WERI-Rb-1 (cell line): Measurements from ENCODE around the gene HIP1R.
"Not testable (repeated sequence)": the region's sequence is repeated elsewhere in the genome, so short reads cannot be mapped to it uniquely, and the experiment has no call there.

Source experiments
- DNase-seq: peaks from one replicate; pipeline ENCODE4 v3.0.0-alpha.2; 2020
- H3K27ac ChIP-seq: fragments of 250-450 bp; sonication (Bioruptor Pico); 2 replicates; pipeline ENCODE4 v1.5.1; 2020; ENCODE audit warnings: mild to moderate bottlenecking, moderate library complexity
- H3K27me3 ChIP-seq: fragments of 250-450 bp; sonication (Bioruptor Pico); 2 replicates; pipeline ENCODE4 v1.5.1; 2021; ENCODE audit warnings: mild to moderate bottlenecking, low read depth, moderate library complexity; ENCODE audit not compliant: insufficient read depth, severe bottlenecking
- H3K36me3 ChIP-seq: fragments of 250-450 bp; sonication (Bioruptor Pico); 2 replicates; pipeline ENCODE4 v1.5.1; 2020; ENCODE audit warnings: mild to moderate bottlenecking, moderate library complexity
- H3K4me3 ChIP-seq: 2 replicates; pipeline ENCODE4 v1.5.1; 2011; ENCODE audit warnings: low read depth, mild to moderate bottlenecking, control low read depth, low read length
- H3K9me3 ChIP-seq: fragments of 250-450 bp; sonication (Bioruptor Pico); 2 replicates; pipeline ENCODE4 v1.5.1; 2021; ENCODE audit warnings: mild to moderate bottlenecking, moderate library complexity; ENCODE audit not compliant: severe bottlenecking
- TF ChIP-seq, protein P1 (sequence below): IDR thresholded peaks from 2 replicates; pipeline ENCODE4 v1.5.1; 2011; ENCODE audit warnings: low read depth, mild to moderate bottlenecking, control low read depth, inconsistent platforms, low read length

Gene HIP1R

GRCh38 chr12:122793685-122794106 is 41.6 kb upstream of the HIP1R start:
- Histone ChIP-seq H3K27ac (no peak overlapping the region), H3K36me3 (no peaks in the 10 kb centered on the region), H3K9me3 (no peaks in the 10 kb centered on the region), H3K4me3 (no peak overlapping the region), H3K27me3 (no peaks in the 10 kb centered on the region)
- TF ChIP-seq, protein P1, sequence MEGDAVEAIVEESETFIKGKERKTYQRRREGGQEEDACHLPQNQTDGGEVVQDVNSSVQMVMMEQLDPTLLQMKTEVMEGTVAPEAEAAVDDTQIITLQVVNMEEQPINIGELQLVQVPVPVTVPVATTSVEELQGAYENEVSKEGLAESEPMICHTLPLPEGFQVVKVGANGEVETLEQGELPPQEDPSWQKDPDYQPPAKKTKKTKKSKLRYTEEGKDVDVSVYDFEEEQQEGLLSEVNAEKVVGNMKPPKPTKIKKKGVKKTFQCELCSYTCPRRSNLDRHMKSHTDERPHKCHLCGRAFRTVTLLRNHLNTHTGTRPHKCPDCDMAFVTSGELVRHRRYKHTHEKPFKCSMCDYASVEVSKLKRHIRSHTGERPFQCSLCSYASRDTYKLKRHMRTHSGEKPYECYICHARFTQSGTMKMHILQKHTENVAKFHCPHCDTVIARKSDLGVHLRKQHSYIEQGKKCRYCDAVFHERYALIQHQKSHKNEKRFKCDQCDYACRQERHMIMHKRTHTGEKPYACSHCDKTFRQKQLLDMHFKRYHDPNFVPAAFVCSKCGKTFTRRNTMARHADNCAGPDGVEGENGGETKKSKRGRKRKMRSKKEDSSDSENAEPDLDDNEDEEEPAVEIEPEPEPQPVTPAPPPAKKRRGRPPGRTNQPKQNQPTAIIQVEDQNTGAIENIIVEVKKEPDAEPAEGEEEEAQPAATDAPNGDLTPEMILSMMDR, result peak; percentile 52; the same call in 1 of the 2 replicates
- DNase-seq, result peak; percentile 18

DNA sequence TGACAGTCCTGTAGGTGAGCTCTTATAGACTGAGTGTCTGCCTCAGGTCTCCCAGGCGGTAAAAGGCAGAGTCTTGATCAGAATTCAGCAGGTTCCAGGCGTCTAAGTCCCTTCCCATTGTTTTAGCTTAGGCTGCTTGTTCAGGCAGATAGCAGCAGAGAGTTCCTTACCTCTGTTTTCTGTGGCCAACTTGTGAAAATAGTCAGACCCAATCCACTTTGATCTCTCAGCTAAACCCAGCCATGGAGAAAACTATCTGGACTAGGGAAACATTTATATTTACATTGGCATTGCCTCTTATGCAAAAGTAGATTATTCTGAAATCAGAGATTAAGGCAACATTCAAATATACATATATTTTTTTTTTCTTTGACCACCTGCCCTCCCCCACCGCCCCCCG is 39.5 kb upstream of the HIP1R start:
- DNase-seq, result no peak

GRCh38 chr12:122799641-122800243 is 35.5 kb upstream of the HIP1R start:
- no peak for DNase-seq
- Histone ChIP-seq H3K27ac (no peak overlapping the region), H3K36me3 (no peaks in the 10 kb centered on the region; the same call in 1 of the 2 replicates), H3K4me3 (no peak overlapping the region), H3K27me3 (no peaks in the 10 kb centered on the region), H3K9me3 (no peaks in the 10 kb centered on the region)
- TF ChIP-seq, protein P1, result no peak

More for the DNA sequence above, 39.5 kb upstream of the HIP1R start:
- no peaks in the 10 kb centered on the region for H3K9me3 ChIP-seq
- H3K36me3 ChIP-seq, result no peaks in the 10 kb centered on the region
- no peak overlapping the region for H3K27ac ChIP-seq
- H3K4me3 ChIP-seq, result no peak overlapping the region
- TF ChIP-seq, protein P1, result no peak
- H3K27me3 ChIP-seq, result no peaks in the 10 kb centered on the region

- Histone ChIP-seq H3K27me3 (no peaks in the 10 kb centered on the region), H3K4me3 (no peak overlapping the region), H3K36me3 (no peaks in the 10 kb centered on the region; the same call in 1 of the 2 replicates), H3K27ac (no peak overlapping the region), H3K9me3 (no peaks in the 10 kb centered on the region)
- TF ChIP-seq, protein P1, result no peak
- no peak for DNase-seq
Observed at GRCh38 chr12:122803937-122804336, 31.3 kb upstream of the HIP1R start.

GRCh38 chr12:122804957-122805356 is 30.3 kb upstream of the HIP1R start:
- not testable (repeated sequence) for H3K27me3 ChIP-seq, DNase-seq, H3K27ac ChIP-seq, H3K9me3 ChIP-seq, H3K4me3 ChIP-seq, H3K36me3 ChIP-seq

DNA sequence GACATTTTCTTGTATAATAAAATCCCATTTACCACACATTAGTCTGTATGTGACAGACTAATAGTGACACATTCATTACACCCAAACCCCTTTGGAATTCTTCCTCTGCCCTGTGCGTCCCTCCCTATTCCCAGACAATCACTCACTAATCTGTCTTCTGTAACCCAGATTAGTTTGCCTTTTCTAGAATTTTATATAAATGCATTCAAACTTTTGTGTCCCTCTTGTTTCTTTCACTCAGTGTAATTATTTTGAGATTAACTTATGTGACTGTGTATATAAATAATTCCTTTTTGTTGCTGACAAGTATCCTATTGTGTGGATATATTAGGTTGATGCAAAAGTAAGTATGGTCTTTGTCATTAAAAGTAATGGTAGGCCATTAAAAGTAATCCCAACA is 27.6 kb upstream of the HIP1R start:
- TF ChIP-seq, protein P1, result no peak
- H3K27me3 ChIP-seq, result no peaks in the 10 kb centered on the region

More for the DNA sequence above, 27.6 kb upstream of the HIP1R start:
- H3K36me3 ChIP-seq, result no peaks in the 10 kb centered on the region; the same call in 1 of the 2 replicates
- peaks cover 3% of the 10 kb centered on the region for H3K9me3 ChIP-seq
- no peak overlapping the region for H3K27ac ChIP-seq
- H3K4me3 ChIP-seq, result no peak overlapping the region
- DNase-seq, result no peak
